HG02588 (cell line): ENCODE data around the gene IGF2BP2.
"Not testable (repeated sequence)": the region's sequence is repeated elsewhere in the genome, so short reads cannot be mapped to it uniquely, and the experiment has no call there.

Source experiments
- ATAC-seq: cut with Tn5 transposase; IDR thresholded peaks from one replicate; pipeline ENCODE4 v1.9.1; 2021; ENCODE audit warnings: mild to moderate bottlenecking, moderate library complexity; ENCODE audit not compliant: unreplicated experiment

IGF2BP2 gene

GRCh38 chr3:185768578-185768982, 56.3 kb downstream of the IGF2BP2 start:
- not testable (repeated sequence) for ATAC-seq

- ATAC-seq, result no peak
Measured at GRCh38 chr3:185767002-185767688, 57.7 kb downstream of the IGF2BP2 start.

DNA sequence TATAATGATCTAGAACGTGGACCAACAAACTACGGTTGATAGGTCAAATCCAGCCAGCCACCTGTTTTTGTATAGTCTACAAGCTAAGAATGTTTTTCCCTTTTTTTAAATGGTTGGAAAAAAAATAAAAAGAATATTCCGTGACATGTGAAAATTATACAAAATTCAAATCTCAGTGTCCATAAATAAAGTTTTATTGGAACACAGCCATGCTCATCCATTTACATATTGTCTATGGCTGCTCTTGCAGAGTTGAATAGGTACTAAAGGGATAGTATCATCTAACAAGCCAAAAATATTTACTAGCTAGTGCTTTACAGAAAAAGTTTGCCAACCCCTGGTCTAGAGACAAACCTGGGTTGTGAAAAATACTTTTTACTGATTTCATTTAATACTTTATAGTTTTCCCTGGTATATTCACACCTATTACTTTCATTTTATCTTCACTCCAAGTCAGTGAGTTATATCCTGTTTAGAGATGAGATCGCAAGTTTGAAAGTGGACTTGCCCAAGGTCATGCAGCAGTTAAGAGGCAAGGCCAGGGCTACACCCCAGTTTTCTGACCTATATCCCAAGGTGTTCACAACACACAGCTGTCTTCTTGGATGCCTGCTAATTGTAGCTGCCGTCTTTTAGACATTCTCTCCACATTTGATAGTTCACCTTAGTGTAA, 58.4 kb downstream of the IGF2BP2 start:
- ATAC-seq, result no peak

DNA sequence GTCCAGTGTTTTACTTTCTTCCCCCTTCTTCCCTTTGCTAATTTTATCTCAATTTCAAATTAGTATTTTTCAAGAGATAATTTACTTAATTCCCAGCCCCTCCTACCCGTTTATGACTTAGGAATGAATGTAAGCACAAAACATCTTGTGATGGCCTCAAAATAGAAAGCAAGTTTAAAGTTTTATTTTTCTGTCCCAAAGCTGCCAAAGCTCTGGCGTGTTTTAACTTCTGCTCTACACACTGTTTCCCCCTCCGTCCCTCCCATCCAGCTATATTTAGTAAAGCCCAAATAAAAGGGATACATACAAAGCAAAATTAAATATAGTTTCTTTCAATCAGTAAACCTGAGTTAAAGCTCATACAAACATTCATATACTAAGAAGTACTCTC, 59.9 kb downstream of the IGF2BP2 start:
- no peak for ATAC-seq

GRCh38 chr3:185764163-185764979, 60.5 kb downstream of the IGF2BP2 start:
- no peak for ATAC-seq

GRCh38 chr3:185763347-185764005, 61.4 kb downstream of the IGF2BP2 start:
- no peak for ATAC-seq

DNA sequence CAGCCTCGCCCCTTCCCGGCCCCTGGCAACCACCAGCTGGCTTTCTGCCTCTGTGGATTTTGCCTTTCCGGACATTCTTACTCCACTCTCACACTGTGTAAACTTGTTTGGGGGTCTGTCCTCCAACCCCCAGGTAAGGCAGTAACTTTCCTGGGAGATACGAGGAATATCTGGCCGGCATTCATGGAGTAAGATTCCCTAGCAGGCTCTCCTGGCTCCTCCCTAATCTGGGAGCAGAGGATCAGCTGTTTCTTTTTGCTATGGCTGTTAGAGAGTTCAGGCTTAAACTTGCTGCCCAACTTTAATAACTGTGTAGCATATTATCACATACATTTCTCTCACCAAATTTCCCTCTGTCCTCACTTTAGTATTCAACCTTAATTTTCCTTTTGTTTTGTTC, 64.3 kb downstream of the IGF2BP2 start:
- no peak for ATAC-seq

- ATAC-seq, result no peak
Measured at GRCh38 chr3:185760088-185760487, 64.8 kb downstream of the IGF2BP2 start.

DNA sequence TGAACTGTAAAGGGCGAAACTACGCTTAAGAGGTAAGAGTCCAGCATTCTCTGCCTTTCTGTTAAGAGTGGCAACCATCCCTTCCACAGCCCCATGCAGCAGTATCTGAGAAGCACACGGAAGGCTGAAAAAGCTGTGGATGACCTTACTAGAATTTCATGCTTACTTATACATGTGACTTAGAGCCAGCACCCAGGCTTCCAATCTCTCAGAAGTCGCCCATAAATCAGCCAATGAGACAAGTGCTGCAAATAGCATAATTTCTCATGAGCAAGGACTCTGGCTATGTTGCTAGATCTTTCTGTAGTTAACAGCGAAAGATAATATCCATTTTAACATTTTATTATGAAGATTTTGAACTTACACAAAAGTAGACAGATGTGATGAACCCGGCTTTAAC, 65.3 kb downstream of the IGF2BP2 start:
- ATAC-seq, result no peak

- no peak for ATAC-seq
Measured at GRCh38 chr3:185758912-185759311, 65.9 kb downstream of the IGF2BP2 start.

DNA sequence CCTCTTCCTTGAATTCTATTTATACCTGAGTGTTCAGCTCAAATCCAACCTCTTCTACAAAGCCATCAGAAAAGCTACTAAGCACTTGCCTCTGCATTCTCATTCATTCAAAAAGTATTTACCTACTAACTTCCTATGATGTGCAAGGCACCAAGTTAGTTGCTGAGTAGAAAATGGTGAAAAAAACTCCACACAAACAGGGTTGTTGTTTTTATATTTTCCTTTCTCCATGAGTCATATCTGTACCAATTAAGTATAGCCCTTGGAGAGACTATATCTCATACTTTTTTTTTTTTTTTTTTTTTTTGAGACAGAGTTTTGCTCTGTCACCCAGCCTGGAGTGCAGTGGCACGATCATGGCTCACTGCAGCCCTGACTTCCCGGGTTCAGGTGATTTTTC, 67.7 kb downstream of the IGF2BP2 start:
- no peak for ATAC-seq

DNA sequence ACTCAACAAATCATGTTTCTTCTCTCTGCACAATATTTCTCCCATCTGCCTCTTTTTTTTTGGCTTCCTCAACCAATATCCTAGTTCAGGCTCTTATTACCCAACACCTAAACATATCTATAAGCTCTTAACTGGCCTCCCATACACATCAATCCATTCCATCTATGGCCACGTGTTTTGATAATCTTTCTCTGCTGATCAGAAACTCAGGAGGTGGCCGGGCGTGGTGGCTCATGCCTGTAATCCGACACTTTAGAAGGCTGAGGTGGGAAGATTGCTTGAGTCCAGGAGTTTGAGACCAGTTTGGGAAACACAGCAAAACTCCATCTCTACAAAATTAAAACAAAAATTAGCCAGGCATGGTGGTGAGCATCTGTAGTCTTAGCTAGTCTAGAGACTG, 68.4 kb downstream of the IGF2BP2 start:
- no peak for ATAC-seq

- no peak for ATAC-seq
Measured at GRCh38 chr3:185754920-185755319, 69.9 kb downstream of the IGF2BP2 start.

- ATAC-seq, result no peak
Measured at GRCh38 chr3:185753354-185753753, 71.5 kb downstream of the IGF2BP2 start.

DNA sequence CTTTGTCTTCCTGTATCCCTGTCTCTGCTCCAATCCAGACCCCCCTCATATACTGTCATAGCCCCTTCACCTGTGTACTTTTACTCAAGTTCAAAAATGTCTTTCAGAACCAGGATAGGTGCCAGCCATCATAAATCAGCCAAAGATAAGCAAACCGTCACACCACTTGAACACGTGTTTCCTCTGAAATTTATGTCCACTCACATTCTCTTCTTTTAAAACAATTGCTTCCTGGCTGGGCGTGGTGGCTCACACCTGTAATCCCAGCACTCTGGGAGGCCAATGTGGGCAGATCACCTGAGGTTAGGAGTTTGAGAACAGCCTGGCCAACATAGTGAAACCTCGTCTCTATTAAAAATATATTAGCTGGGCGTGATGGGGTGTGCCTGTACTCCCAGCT, 74.1 kb downstream of the IGF2BP2 start:
- ATAC-seq, result no peak

GRCh38 chr3:185750015-185750414, 74.8 kb downstream of the IGF2BP2 start:
- no peak for ATAC-seq

DNA sequence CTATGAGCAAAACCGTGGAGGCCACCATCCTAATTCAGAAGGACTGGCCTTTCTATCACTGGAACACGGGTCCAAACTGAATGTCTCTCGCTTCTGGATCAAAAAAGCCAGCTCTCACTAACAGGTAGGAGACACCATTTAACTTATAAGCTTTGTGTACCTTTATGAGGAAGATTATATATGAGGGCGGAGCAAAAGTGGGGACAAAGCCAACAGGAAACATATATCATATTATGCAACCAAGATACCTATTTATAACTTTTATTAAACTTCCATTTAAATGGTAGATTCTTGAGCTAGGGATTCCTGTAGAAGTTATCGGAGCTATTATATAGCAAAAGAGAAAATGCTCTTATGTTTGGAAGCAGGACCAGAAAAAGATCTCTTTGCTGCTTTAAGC, 78.4 kb downstream of the IGF2BP2 start:
- ATAC-seq, result no peak

DNA sequence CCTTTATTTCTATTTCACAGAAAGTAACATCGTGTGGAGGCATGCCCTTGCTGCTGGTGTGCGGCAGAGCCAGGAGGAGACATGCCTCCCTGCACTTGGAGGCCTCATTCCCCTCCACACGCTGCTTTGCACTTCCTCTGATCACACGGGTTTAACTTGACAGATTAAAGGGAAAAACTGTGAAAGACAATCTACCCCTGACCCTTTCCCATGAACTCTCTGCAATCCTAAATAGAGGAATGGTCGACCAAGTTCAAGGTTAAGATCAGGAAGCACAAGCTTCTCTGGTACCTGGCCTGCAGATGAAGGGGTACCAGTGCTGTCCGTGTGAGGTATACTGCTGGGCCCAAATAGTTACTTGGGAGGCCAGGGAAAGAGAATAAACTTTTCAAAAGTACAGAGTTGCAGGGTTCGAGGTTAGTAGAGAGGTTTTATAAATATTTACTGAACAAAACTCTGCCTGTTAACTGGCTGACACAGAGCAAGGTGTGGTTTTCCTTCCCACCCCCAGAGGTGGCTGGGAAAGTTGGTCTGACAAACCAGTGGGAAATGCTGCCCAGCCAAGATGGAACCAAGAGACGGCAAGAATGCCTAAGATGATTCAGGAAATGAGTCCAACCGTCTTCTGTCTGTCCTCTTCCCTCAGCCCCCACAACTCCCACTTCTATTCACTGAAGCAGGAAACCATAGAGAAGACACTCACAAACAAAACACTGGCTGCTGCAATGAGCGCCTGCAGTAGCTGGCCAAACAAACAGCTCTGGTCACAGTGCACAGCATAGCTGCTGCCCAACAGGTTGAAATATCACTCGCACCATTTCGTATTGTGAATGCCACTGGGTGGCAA, 79.6 kb downstream of the IGF2BP2 start:
- ATAC-seq, result no peak

GRCh38 chr3:185741586-185741985, 83.3 kb downstream of the IGF2BP2 start:
- ATAC-seq, result no peak

GRCh38 chr3:185740133-185740532, 84.7 kb downstream of the IGF2BP2 start:
- no peak for ATAC-seq
